ENCODE measurements around the gene PIGP.
"Not testable (repeated sequence)": the region's sequence is repeated elsewhere in the genome, so short reads cannot be mapped to it uniquely, and the experiment has no call there.

- TF ChIP-seq POLR2A, CTCF, POLR2AphosphoS5 (IDR thresholded peaks at IDR 0.05): not testable (repeated sequence)
These were observed 38.2 kb upstream of the PIGP start for GRCh38 chr21:37111029-37111428.

All from breast epithelium (tissue), 3 donors.